DND-41 (cell line): ENCODE results near the gene MTHFD1.

ENCODE experiments used
- ATAC-seq: fragments of 200-7000 bp; cut with Tn5 transposase; 3 replicates; pipeline ENCODE4 v1.9.1; 2021; ENCODE audit warnings: low read depth; ENCODE audit not compliant: insufficient read depth
- DNase-seq: peaks from one replicate; pipeline ENCODE4 v3.0.0-alpha.2; 2020
- H2AFZ ChIP-seq: 2 replicates; pipeline ENCODE4 v1.6.0; 2012; ENCODE audit warnings: low read depth, low read length
- H3K27ac ChIP-seq: 2 replicates; pipeline ENCODE4 v1.5.1; 2012; ENCODE audit warnings: low read length, inconsistent platforms
- H3K27me3 ChIP-seq: fragments of 200-600 bp; sonication (generic); 2 replicates; pipeline ENCODE4 v1.6.0; 2012; ENCODE audit warnings: low read length, mild to moderate bottlenecking, inconsistent platforms; ENCODE audit not compliant: insufficient read depth, poor library complexity
- H3K36me3 ChIP-seq: 2 replicates; pipeline ENCODE4 v1.5.1; 2012; ENCODE audit warnings: low read length, inconsistent platforms; ENCODE audit not compliant: insufficient read depth
- H3K4me1 ChIP-seq: 2 replicates; pipeline ENCODE4 v1.5.1; 2012; ENCODE audit warnings: mild to moderate bottlenecking, low read length; ENCODE audit not compliant: insufficient read depth
- H3K4me2 ChIP-seq: 2 replicates; pipeline ENCODE4 v1.6.0; 2012; ENCODE audit warnings: mild to moderate bottlenecking, moderate library complexity, low read length, inconsistent platforms; ENCODE audit not compliant: insufficient read depth
- H3K4me3 ChIP-seq, 2 experiments: fragments of 200-600 bp in 1 of 2; shearing (Covaris generic) in 1 of 2; 2 replicates each; pipeline ENCODE4 v1.5.1; 2012 to 2016; ENCODE audit warnings: inconsistent platforms in 2 of 2, low read length in 2 of 2, mild to moderate bottlenecking in 2 of 2, low read depth in 1 of 2, moderate library complexity in 1 of 2
- H3K79me2 ChIP-seq: 2 replicates; pipeline ENCODE4 v1.6.0; 2012; ENCODE audit warnings: low read length, inconsistent platforms; ENCODE audit not compliant: insufficient read depth
- H3K9ac ChIP-seq: 2 replicates; pipeline ENCODE4 v1.6.0; 2012; ENCODE audit warnings: low read depth, mild to moderate bottlenecking, inconsistent platforms, low read length, moderate library complexity
- H3K9me3 ChIP-seq: 2 replicates; pipeline ENCODE4 v1.5.1; 2012; ENCODE audit warnings: low read length, moderate library complexity, mild to moderate bottlenecking, inconsistent platforms; ENCODE audit not compliant: insufficient read depth, severe bottlenecking
- H4K20me1 ChIP-seq: 2 replicates; pipeline ENCODE4 v1.6.0; 2012; ENCODE audit warnings: low read length; ENCODE audit not compliant: insufficient read depth
- CTCF ChIP-seq: IDR thresholded peaks from 2 replicates; pipeline ENCODE4 v1.5.1; 2012; ENCODE audit warnings: borderline replicate concordance, low read length, moderate library complexity, mild to moderate bottlenecking; ENCODE audit not compliant: poor library complexity, severe bottlenecking; ENCODE audit errors: extremely low read depth
- EZH2 ChIP-seq: IDR thresholded peaks from 3 replicates; pipeline ENCODE4 v1.6.1; 2012; ENCODE audit warnings: borderline replicate concordance, low read depth, mild to moderate bottlenecking, moderate library complexity, low read length, inconsistent platforms; ENCODE audit not compliant: severe bottlenecking

MTHFD1 gene

GRCh38 chr14:64347748-64348147, 40.4 kb upstream of the MTHFD1 start:
- Histone ChIP-seq H4K20me1 (no peaks in the 10 kb centered on the region), H3K4me1 (no peaks in the 10 kb centered on the region), H3K9ac (no peak overlapping the region), H3K27ac (no peak overlapping the region), H3K4me3 (no peak overlapping the region), H3K79me2 (no peaks in the 10 kb centered on the region), H2AFZ (no peak overlapping the region), H3K4me2 (no peak overlapping the region), H3K9me3 (no peaks in the 10 kb centered on the region), H3K36me3 (no peaks in the 10 kb centered on the region), H3K27me3 (no peaks in the 10 kb centered on the region)
- no peak for TF ChIP-seq EZH2
- TF ChIP-seq CTCF = no peak
- ATAC-seq (no peak), DNase-seq (no peak)

- no peak for TF ChIP-seq CTCF
- TF ChIP-seq EZH2 = no peak
- no peaks in the 10 kb centered on the region for H3K36me3 ChIP-seq
- no peak overlapping the region for H2AFZ ChIP-seq
- H3K9ac ChIP-seq = no peak overlapping the region
- H3K27me3 ChIP-seq = no peaks in the 10 kb centered on the region
- no peak overlapping the region for H3K4me2 ChIP-seq
- H3K27ac ChIP-seq = no peak overlapping the region
- no peak for ATAC-seq
- no peak overlapping the region for H3K4me3 ChIP-seq
- no peaks in the 10 kb centered on the region for H3K4me1 ChIP-seq
- H3K9me3 ChIP-seq = no peaks in the 10 kb centered on the region
- no peaks in the 10 kb centered on the region for H4K20me1 ChIP-seq
- H3K79me2 ChIP-seq = no peaks in the 10 kb centered on the region
- DNase-seq = no peak
These were observed 38.2 kb upstream of the MTHFD1 start for GRCh38 chr14:64349741-64350490.

GRCh38 chr14:64363265-64363846, 24.8 kb upstream of the MTHFD1 start:
- H3K4me1 ChIP-seq = no peaks in the 10 kb centered on the region
- H2AFZ ChIP-seq = no peak overlapping the region
- H3K79me2 ChIP-seq = no peaks in the 10 kb centered on the region
- no peak overlapping the region for H3K4me2 ChIP-seq
- H4K20me1 ChIP-seq = no peaks in the 10 kb centered on the region
- no peak for ATAC-seq
- H3K9ac ChIP-seq = no peak overlapping the region
- H3K27me3 ChIP-seq = no peaks in the 10 kb centered on the region
- no peak for TF ChIP-seq CTCF
- H3K36me3 ChIP-seq = no peaks in the 10 kb centered on the region
- H3K27ac ChIP-seq = no peak overlapping the region
- DNase-seq = no peak
- no peaks in the 10 kb centered on the region for H3K9me3 ChIP-seq
- H3K4me3 ChIP-seq = no peak overlapping the region
